HuH-7.5 (cell line): Measurements from ENCODE around the gene LINGO1.
A peak's percentile ranks its signal among the peaks of the same experiment; 100 is the strongest.

Experiments
- DNase-seq: peaks from one replicate; pipeline ENCODE4 v3.0.0; 2011; ENCODE audit warnings: low spot score

LINGO1 gene

DNA sequence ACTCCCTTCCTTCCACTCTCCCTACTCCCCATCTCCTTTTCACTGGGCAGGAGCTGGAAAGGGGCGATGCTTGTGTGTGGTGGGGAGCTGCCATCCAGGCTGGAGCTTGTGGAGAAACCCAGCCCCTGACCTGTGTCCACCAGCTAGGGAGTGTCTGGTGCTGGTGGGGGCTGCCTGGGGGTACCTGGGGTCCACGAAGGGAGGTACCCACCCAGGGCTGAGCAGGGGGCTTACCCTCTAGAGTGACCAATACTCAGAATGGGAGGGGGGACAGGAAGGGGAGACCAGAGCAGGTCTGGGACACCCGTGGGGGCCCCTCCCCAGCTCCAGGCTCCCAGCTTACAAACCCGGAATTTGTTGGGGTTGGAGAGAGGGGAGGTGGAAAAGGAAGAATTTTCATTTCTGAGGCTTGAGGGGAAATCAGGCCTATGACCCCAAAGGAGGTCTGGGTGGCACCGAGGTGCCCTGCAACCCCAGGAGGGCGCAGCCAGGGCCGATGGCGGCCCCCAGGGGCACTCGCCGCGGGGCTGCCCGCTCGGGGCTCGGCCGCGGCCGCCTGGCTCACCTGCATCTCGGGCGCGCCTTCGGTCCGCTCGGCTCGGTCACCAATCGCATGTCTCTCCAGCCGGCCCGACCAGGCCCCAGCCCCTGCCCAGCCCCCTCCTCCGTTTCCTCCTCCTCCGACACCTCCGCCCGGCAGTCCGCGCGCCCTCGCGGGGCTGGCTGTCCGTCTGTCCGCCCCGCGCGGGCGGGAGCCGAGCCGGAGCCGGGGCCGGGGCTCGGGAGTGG is 773 bp downstream of the LINGO1 start:
- DNase-seq: peak; percentile 70

DNA sequence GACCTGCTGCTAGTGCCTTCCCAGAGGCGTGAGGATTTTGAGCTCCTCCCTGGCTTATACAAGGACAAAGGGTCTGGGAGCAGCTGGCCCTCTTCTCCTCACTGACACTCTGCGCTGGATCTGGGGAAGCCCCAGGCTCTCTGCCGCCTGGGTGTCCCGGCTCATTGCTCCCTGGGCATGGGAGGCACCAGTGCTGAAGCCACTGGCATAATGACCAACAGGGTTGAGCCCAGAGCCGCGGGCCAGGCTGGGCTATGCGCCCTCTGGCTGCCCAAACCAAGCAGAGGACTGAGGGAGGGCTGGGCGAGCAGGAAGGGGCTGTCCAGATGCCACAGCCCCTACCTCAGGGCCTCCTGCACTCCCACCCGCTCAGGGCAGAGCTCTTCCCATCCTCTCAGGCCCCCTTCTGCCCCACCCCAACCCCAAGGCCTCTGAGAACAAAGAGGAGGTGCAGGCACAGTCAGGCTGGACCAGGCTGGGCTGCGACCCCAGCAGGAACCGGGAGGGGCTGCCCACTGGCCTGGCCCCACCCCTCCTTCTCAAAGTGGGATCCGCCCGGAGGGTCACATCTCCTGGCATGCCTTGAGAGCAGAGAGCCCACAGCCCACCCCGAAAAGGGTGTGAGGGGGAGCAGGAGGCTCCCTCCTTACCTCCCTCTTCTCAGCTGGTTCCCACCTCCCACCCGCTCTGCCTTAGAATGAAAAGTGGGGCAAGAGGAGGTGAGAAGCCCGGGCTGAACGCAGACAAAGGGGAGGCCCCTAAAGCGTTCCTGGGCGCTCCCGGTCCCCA is 1.6 kb downstream of the LINGO1 start:
- no peak for DNase-seq

DNA sequence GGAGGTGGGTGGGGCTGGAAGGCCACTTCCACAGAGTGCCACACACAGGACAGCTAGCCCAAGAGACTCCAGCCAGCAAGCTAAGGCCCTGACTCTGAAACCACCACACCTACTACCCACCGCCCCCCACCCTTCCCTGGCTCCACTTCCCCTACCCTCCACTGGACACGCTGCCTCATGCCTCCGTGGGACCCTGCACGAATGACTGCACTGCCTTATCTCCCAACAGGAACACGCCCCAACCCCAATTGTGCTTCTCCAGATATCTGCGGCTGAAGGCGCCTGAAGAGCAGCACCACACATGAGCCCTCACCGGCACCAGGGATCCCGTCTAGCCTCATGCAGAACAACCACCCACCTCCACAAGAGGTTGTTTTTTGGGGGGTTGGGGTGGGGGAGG is 2.7 kb downstream of the LINGO1 start:
- DNase-seq: no peak

DNA sequence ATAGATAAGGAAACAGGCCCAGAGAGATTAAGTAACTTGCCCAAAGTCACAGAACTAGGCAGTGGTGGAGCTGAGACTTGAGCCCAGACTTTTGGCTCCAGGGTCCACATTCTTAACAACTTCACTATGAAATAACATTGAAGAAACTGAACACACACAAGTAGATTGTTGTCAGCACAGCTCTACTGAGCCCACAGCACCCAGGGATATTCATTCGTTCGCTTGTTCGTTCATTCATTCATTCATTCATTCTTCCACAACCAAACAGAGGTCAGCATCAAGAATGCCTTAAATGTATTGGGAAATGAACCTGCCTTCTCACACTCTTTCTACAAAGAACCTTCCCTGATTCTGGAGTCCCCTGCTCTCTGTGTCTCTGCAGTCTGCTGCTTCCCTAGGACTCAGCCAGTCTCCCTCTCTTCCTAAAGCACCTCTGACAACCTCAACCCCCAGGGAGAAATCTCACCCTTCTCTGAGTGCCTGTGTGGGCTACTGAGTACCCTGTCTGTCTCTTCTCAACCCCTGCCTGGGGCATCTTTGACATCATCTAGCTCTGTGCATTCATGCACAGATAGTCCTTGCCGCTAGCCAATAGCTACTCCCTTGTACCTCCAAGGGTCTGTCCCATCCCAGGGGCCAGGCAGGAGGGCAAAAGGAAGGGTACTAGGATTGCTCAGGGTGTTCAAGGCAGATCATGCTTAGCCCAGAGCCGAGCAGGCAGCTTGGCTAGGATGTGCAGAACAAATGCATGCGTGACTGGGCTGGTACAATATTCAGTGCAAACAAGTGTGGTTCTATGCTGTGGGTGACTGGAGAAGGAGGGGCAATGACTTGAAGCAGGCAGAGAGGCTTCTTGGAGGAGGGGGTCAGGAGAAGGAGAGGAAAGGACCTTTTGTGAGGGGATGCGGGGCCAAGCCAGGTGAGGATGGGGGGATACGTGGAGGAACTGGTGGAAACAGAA is 3.4 kb downstream of the LINGO1 start:
- no peak for DNase-seq

DNA sequence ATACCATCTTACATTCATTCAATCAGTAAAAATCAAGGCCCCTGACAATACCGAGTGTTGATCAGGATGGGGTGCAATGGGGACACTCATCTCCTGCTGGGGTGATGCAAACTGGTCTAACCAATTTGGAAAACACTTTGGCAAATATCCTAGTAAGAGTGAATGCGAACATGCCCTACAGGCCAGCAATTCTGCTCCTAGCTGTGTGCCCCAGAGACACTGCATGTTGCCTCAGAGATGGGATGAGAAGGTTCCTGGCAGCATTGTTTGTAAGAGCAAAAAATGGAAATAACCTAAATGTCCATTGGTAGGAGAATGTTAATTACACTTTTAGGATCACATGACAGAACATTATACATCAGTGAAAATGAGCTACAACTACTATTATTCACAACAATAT is 4.7 kb downstream of the LINGO1 start:
- DNase-seq: no peak

DNA sequence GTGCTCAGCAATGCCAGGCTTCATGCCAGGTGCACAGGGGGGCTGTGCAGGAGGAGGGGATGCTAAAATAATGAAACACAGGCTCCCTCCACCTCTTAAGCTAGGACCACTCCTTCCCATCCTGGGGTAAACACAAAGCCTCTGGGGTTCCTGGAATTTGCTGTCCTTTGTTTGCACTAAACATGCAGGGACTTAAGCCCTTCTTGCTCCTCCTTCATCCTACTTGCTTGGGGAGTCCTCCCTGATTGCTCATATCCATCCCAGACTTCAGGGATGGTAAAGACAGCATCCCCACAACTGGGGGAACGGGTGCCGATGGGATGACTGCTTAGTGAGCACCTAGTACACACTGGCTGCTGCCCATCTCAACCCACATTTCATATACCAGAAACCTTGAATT is 5.1 kb downstream of the LINGO1 start:
- no peak for DNase-seq

DNA sequence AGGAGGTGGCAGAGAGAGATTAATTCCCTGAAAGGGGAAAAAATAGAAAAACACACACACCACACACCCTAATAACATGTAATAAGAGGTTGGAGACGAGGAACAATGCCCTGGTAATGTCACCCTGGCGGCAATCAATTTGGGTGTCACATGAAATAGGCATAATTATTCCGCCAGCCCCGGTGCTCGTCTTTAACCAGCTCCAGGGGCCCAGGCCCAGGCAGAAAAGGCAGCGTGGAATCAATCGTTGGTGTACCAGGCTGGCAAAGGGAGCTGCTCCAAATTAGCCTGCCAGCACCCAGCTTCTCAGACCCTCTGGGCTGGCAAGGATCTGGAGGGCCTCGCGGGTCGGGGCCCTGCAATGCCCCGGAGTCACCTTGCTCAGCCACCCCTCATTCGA is 5.6 kb downstream of the LINGO1 start:
- DNase-seq: no peak

DNA sequence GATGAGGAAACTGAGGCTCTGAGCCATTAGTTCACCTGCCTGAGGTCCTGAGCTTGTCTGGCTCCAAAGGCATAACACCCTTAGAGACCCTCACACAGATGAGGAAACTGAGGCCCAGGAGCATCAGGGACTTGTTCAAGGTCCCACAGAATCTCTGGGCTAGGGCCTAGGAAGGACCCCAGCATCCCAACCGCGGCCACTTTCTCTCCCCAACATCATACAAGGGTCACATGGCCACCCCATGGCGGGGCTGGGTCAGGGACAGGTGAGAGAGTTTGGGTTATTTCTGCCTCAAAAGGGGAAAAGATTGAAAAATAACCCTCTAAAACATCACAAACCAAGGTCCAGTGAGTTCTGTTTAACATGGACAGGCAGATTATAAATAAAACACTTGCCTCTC is 6.7 kb downstream of the LINGO1 start:
- no peak for DNase-seq

DNA sequence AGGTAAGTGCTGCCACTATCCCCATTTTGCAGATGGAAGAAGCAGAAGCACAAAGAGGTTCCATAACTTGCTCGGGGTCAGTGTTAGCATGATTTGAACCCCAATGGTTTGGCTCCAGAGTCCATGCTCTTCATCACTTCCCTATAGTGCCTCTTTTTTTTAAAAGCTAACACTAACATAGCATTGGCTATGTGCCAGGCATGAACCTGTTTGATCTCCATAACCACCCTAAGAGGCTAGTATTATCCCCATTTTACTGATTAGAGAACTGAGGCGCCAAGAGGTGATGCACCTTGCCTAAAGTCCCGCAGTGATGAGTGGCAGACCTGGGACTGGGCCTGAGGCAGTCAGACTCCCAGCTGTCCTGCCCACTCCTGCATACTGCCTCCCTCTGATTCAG is 7.3 kb downstream of the LINGO1 start:
- DNase-seq: no peak

DNA sequence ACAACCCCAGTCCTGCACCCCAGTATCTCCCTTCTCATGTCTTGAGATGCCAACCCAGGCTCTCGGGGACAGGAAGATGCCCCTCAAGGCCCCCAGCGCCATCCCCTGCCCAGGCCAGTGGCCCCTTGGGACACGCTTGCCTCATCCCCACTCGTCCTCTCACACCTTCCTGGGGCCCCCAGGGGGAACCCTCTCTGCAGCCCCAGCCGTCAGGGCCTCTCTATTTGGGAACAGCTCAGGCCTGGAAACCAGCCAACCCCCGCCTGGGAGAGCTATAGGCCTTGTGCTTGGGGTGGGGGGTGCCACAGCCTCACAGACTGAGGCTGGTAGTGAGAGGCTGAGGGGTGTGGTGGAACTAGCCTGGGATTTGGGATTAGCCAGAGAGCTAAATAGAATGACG is 7.8 kb downstream of the LINGO1 start:
- no peak for DNase-seq

DNA sequence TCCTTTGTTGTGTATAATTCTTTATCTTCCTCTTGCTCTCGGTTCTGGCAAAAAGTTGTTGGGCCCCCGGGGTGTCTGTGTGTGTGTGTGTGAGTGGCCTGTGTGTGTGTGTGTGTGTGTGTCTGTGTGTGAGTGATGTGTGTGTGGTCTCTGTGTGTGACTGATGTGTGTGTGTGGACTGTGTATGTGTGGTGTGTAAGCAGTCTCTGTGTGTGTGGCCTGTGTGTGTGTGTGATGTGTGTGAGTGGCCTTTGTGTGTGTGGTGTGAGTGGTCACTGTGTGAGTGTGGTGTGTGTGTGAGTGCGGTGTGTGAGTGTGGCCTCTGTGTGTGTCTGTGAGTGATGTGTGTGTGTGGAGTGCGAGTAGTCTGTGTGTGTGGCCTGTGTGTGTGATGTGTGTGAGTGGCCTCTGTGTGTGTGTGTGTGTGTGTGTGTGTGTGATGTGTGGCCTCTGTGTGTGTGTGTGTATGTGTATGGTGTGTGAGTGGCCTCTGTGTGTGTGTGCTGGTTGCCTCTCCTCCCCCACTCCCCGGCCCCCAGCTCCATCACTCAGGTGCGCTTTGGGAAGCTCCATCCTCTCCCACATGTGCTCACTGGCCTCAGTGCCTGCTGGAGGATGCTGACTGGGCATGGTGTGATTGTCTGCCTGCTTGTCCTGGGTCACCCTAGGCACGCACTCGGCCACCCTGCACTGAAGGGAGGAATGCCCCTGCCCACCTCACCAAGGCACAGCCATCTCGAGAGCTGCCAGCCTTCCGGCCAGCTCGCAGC is 8.8 kb downstream of the LINGO1 start:
- DNase-seq: no peak

DNA sequence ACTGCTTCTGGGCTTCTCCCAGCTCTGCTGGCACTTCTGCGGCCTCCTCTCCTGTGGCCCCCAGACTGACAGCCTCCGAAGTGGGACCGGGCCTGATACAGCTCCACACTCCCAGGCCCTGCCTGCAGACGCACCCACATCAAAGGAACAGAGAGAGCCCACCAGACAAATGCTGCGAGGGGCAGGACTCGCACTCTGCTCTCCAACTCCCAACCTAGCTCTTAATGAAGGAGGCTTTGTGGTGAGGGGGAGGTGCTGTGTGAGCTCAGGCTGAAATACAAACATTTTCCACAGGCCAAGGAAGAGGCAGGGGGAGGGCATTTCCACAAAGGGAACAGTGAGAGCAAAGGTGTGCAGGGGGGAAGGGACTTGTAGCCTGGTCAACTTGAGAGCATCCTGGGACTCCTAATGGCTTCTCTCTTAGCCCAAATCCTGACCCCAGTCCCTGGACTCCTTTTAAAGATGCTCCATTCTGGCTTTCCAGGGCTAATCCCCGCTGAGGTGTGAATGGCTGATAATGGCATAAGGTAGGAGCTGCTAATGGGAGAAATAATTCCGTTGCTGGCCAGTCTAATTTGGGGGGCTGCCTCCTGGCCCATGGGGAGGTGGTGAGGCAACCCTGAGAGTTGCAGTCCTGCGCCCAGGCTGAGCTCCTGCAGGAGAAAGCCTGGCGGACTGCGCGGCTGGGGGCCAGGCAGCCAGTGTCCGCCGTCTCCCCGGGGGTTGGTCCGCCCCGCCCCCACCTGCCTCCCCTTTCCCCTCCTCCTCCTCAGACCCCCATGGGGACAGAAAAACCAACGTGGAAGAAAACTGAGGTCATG is 9.6 kb downstream of the LINGO1 start:
- DNase-seq: no peak

DNA sequence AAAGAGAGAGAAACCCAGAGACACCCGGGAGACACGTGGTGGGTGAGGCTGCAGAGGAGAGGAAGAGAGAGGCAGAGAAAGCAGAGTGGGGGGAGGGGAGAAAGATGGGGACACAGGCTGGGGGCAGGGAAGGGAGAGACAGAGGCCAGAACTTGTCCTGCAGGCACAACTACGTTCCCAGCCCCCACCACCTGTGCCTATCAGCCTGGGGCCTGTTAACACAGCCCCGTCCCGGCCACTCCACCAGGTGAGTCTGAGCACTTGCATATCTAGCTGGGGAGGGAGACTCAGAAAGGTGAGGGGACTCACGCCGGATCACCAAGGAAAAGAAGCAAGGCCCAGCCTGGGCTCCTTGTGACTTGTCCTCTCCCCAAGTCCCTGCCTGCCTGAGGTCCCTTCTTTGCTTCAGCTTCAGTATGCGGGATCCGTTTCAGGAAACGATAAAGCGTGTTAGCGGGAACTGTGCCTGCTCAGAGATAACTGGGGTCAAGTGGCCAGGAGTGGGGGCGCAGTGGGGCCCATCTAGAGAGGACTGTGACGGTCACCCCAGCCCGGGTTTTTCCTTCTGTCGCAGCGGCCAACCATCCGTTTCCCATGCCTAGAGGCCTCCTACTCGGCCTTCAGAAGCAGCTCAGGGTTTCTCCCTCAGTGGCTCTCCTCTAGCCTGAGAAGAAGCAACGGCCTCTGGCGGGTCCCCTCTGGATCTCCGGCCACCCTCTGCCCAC is 10.3 kb downstream of the LINGO1 start:
- DNase-seq: no peak

DNA sequence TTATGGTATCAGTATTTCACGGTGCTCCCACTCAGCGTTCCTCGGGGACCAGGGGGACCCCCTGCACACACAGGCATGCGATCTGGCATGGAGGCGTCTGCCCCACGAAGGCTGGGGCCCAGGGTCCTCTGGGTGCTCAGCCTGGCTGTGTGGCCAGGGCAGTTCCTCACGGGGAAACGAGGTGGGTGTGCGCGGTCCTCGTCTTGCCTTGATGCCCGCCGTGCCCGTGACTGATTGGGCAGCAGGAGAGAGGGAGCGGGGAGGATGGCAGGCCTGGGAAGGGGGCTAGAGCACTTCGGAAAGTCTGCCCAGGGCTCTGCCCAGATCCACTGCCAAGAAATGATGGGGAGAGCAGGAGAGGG is 10.9 kb downstream of the LINGO1 start:
- no peak for DNase-seq

DNA sequence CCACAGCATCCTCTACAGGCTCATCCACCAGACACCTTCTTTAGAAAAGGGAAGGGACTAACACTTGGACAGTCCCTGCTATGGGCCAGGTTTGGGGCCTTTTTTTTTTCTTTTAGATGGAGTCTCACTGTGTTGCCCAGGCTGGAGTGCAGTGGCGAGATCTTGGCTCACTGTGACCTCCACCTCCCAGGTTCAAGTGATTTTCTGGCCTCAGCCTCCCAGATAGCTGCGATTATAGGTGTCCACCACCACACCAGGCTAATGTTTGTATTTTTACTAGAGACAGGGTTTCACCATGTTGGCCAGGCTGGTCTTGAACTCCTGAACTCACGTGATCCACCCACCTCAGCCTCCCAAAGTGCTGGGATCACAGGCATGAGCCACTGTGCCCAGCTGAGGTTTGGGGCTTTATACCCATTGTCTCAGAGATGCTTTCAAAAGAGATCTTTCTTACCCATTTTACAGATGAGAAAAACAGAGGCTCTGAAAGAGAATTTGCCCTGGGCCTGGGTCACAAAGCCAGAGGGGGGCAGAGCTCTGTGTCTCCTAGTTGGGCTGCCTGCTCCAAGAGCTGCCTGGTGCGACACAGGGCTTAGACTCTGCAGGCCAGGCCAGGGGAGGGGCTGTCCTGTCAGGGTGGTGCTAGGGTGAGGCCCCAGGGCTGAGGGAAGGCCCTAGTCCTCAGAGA is 11.6 kb downstream of the LINGO1 start:
- DNase-seq: no peak

DNA sequence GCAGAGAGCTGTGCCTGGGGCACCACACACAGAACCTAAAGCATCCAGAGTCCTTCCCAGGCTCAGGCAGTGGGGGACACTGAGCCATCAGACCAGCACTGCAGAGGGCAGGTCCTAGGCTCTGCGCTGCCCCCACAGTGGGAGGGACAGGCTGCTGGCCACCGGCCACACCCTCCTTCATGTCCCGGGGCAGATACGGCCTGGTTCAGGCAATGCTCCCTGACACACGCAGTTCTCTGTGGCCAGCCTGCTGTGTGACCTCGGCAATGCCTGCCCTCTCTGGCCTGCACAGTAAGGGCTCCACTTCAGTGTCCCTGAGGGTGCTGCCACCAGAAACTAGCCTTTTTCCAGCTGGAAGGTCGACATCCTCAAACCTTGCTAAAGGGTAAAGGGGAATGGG is 12.4 kb downstream of the LINGO1 start:
- DNase-seq: no peak

DNA sequence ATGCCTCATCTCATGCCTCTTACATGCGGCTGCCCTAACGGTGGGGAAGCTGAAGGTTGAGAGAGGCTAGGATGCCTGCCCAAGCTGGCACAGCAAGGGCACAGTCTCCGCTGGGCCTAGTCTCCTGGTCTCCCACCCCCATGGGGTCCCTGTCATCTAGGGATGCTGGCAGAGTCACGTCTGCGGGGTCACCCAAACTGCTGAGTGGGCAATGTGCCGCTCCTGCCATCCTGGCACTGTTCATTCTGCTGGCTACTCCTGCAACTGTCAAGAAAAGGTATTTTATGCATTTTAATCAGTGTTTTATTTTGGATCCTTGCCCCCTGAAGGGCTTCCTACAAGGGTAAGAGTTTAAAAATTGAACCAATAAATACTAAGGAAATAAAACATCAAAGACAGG is 12.8 kb downstream of the LINGO1 start:
- no peak for DNase-seq

DNA sequence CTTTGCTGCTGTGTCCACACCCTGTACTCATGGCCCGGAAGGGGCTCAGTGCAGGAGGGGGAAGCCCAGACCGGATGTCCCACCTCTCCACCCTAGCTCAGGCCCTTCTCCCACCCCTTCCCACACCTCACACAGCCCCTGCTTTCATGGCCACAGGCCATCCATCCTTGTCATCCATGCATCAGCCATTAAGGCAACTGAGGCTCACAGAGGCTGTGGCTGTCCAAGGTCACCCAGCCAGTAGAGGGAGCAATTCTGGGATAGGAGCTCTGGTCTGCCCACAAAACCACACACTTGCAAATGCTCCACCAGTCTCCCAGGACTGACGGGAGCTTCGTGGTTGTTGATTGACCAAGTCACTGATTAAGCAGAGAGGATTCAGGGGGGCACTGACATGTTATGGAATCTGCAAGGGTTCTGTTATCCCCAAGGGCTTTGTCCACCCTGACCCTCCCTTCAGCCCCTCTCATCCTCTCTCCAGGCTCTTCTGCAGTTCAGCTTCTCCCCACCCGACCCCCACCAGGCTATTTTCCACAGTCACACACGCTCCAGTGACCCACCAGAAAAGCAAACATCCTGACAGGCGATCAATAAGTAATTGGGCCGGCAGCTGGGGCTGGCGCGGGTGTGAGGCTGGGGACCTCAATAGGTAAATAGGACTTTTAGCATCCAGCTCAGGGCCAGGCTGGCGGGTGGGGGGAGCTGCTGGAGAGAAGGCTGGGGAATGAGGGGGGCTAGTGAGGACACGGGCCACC is 15.1 kb downstream of the LINGO1 start:
- peak; percentile 98 for DNase-seq

DNA sequence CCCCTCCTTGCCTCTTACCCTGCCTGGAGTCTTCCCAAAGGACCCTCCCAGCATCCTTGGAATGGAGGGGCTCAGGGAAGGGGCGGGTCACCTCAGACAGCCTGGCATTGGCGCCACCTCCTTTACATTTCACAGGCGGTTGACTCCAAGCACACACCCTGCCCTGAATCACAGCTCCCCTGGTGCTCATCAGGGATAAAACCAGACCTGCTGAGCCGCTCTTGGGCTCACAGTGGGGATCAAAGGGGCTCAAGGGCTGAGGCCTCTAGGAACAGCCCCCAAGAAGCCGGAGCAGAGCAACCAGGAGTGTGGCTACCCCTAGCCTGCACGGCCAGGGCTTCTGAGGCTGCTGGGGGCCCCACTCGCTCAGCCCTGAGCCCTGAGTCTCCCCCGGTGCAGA is 16.6 kb downstream of the LINGO1 start:
- no peak for DNase-seq
